ENCODE data around the gene GOLGA6A.

GOLGA6A gene

GRCh38 chr15:74035121-74036017, 47.0 kb downstream of the GOLGA6A start:
- DNase-seq, result no peak

- DNase-seq, result no peak
Observed at GRCh38 chr15:74034206-74034755, 48.1 kb downstream of the GOLGA6A start.

DNA sequence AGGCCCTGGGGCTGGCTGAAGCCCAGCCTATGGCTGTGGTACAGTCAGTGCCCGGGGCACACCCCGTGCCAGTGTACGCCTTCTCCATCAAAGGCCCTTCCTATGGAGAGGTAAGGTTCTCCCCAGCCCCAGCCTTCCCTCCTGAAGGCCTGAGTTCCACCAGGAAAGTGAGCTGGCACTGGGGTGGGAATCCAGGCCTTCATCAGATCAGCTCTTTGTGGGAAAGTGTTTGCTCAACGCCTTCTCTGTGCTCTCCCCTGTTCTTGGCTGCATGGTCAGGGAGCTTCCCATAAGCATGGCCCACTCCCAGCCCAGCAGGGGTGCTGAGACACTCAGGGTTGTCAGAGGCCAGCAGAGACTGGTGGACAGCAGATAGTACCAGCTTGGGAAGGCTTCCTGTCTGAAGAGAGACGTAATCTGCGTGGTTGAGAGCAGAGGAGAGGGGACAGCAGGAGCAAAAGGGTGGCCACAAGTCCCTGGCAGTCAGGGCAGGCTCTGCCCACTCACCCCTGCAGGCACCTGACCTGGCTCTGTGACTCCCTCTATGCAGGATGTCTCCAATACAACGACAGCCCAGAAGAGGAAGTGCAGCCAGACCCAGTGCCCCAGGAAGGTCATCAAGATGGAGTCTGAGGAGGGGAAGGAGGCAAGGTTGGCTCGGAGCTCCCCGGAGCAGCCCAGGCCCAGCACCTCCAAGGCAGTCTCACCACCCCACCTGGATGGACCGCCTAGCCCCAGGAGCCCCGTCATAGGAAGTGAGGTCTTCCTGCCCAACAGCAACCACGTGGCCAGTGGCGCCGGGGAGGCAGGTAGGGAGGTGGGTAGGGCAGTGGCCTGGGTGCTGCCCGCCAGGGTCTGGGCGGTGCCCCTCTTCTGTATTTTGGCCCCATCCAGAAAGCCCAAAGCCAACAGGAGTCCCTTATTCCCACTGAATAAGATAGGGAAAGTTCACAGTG, 49.5 kb downstream of the GOLGA6A start:
- peak; percentile 64 to 74 for DNase-seq

DNA sequence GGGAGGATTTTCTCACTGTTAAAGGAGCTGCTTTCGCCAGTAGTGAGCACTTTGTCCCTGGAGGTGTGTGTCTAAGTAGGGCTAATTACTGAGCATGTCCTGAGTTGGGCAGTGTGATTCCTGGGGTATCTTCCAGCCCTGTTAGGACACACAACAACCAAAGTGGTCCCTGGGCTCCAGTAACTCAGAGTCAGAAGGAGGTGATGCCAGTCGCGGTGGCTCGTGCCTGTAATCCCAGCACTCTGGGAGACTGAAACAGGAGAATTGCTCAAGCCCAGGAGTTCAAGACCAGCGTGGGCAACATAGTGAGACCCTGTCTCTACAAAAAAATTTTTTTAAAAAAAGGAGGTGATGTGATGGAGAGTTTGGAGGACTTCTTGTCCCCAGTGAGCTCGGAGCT, 50.3 kb downstream of the GOLGA6A start:
- no peak for DNase-seq

DNA sequence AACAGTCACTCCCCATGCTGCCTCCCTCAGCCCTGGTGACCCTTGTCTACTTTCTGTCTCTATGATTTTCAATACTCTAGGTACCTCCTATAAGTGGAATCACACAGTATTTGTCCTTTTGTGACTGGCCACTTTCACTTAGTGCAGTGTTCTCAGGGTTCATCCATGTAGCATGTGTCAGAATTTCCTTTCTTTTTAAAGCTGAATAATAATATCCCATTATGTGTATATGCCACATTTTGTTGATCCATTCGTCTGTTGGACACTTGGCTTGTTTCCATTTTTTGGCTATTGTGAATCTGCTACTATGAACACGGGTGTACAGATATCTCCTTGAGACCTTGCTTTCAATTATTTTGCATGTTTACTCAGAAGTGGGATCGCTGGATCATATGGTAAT, 53.7 kb downstream of the GOLGA6A start:
- no peak for DNase-seq

DNA sequence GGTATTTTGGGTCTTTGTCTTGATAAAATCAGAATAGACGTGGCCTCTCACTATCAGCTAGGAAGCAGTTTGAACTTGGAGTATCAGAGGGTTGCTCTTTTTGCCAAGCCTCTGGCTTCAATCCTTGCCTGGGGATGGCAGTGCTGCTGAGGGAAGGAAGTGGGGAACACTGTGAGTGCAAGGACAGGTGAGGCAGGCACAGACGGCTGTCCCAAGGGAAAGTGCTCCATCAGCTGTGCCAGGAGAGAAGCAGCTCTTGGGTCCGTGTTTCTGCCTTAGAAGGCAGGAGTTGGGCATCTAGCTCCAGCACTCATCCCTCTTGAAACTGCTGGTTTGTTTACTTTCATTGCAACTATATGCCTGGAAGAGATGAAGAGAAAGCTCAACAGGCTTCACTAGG, 54.7 kb downstream of the GOLGA6A start:
- DNase-seq, result no peak

DNA sequence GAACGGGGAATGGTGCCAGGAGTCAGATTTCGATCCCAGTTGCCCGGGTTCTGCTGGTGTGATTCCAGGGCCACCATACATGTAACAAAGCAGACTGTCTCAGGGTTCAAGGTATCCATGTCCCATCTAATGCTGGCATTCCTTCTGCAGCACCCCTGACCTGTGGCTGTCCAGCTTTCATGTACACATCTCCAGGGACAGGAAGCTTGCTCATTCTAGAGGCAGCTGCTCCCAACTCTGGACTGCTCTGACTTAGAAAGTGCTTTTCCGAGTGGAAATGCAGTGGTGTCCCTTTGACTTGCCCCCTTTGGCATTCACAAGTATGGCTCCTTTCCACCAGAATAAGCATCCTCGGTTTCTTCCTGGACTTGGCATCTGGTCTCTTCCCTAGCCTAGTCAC, 56.9 kb downstream of the GOLGA6A start:
- DNase-seq, result no peak

- DNase-seq, result no peak
Observed at GRCh38 chr15:74024687-74025086, 57.7 kb downstream of the GOLGA6A start.

- DNase-seq, result no peak
Observed at GRCh38 chr15:74022706-74023470, 59.5 kb downstream of the GOLGA6A start.

Data from inflammatory macrophage (primary cell).